H9 (cell line): ENCODE data around the gene ARHGAP25. TPM values are rescaled to one million over a fixed set of nuclear protein-coding genes. Genes with fewer than 3 reads are reported as not detected.

Experiments used
- DNase-seq: peaks from one replicate; pipeline ENCODE4 v3.0.0-alpha.2; 2017
- H2AFZ ChIP-seq: one replicate; pipeline ENCODE4 v1.6.1; 2013; ENCODE audit warnings: mild to moderate bottlenecking, low read length, control low read depth, moderate library complexity
- H2AK5ac ChIP-seq: 2 replicates; pipeline ENCODE4 v1.6.1; 2013; ENCODE audit warnings: low read length, control low read depth, mixed read lengths; ENCODE audit not compliant: insufficient read length
- H2BK120ac ChIP-seq: one replicate; pipeline ENCODE4 v1.6.1; 2013; ENCODE audit warnings: low read depth, mild to moderate bottlenecking, low read length, control low read depth, inconsistent platforms; ENCODE audit not compliant: poor library complexity, severe bottlenecking
- H2BK12ac ChIP-seq: 2 replicates; pipeline ENCODE4 v1.6.1; 2013; ENCODE audit warnings: low read length, control low read depth, mixed read lengths, low read depth; ENCODE audit not compliant: insufficient read length
- H2BK15ac ChIP-seq: 2 replicates; pipeline ENCODE4 v1.6.1; 2013; ENCODE audit warnings: low read depth, low read length, control low read depth
- H2BK20ac ChIP-seq: one replicate; pipeline ENCODE4 v1.6.1; 2013; ENCODE audit warnings: low read depth, mild to moderate bottlenecking, low read length, control low read depth, inconsistent platforms; ENCODE audit not compliant: poor library complexity, severe bottlenecking
- H2BK5ac ChIP-seq: 2 replicates; pipeline ENCODE4 v1.6.1; 2013; ENCODE audit warnings: low read length, control low read depth, mixed read lengths; ENCODE audit not compliant: insufficient read length
- H3K14ac ChIP-seq: 2 replicates; pipeline ENCODE4 v1.6.1; 2013; ENCODE audit warnings: low read length, control low read depth; ENCODE audit not compliant: insufficient read depth
- H3K18ac ChIP-seq: 2 replicates; pipeline ENCODE4 v1.6.1; 2013; ENCODE audit warnings: low read depth, mild to moderate bottlenecking, mixed read lengths, low read length, control low read depth; ENCODE audit not compliant: insufficient read length
- H3K23ac ChIP-seq: 2 replicates; pipeline ENCODE4 v1.6.1; 2013; ENCODE audit warnings: low read length, control low read depth, mixed read lengths, low read depth; ENCODE audit not compliant: insufficient read length
- H3K23me2 ChIP-seq: 2 replicates; pipeline ENCODE4 v1.6.1; 2013; ENCODE audit warnings: low read depth, mild to moderate bottlenecking, mixed read lengths, low read length, control low read depth; ENCODE audit not compliant: insufficient read length, poor library complexity, severe bottlenecking
- H3K27ac ChIP-seq: 2 replicates; pipeline ENCODE4 v1.5.1; 2013; ENCODE audit warnings: low read length, control low read depth, mixed read lengths, low read depth; ENCODE audit not compliant: insufficient read length
- H3K27me3 ChIP-seq: 2 replicates; pipeline ENCODE4 v1.6.1; 2013; ENCODE audit warnings: low read length, control low read depth, inconsistent platforms; ENCODE audit not compliant: insufficient read depth
- H3K4ac ChIP-seq: 2 replicates; pipeline ENCODE4 v1.6.1; 2013; ENCODE audit warnings: low read depth, mild to moderate bottlenecking, control low read depth, inconsistent platforms, low read length, moderate library complexity
- H3K4me1 ChIP-seq: 2 replicates; pipeline ENCODE4 v1.6.1; 2013; ENCODE audit warnings: low read length, control low read depth, inconsistent platforms; ENCODE audit not compliant: insufficient read depth
- H3K4me2 ChIP-seq: 2 replicates; pipeline ENCODE4 v1.6.1; 2013; ENCODE audit warnings: low read length, control low read depth, mixed read lengths; ENCODE audit not compliant: insufficient read length, insufficient read depth
- H3K56ac ChIP-seq: 2 replicates; pipeline ENCODE4 v1.6.1; 2013; ENCODE audit warnings: low read depth, mild to moderate bottlenecking, mixed read lengths, low read length, control low read depth; ENCODE audit not compliant: insufficient read length
- H3K79me1 ChIP-seq: 2 replicates; pipeline ENCODE4 v1.6.1; 2013; ENCODE audit warnings: low read depth, mild to moderate bottlenecking, moderate library complexity, low read length, control low read depth, inconsistent platforms; ENCODE audit not compliant: insufficient read depth, poor library complexity, severe bottlenecking
- H3K79me2 ChIP-seq: 2 replicates; pipeline ENCODE4 v1.6.1; 2013; ENCODE audit warnings: low read length, control low read depth, inconsistent platforms; ENCODE audit not compliant: insufficient read depth
- H3K9ac ChIP-seq: 2 replicates; pipeline ENCODE4 v1.6.1; 2013; ENCODE audit warnings: low read length, control low read depth, mixed read lengths; ENCODE audit not compliant: insufficient read length; ENCODE audit errors: extremely low read depth
- H3K9me3 ChIP-seq: one replicate; pipeline ENCODE4 v1.6.1; 2013; ENCODE audit warnings: low read depth, low read length, inconsistent platforms; ENCODE audit not compliant: control insufficient read depth
- H3T11ph ChIP-seq: one replicate; pipeline ENCODE4 v1.6.1; 2013; ENCODE audit warnings: mild to moderate bottlenecking, low read length, control low read depth, inconsistent platforms
- H4K20me1 ChIP-seq: one replicate; pipeline ENCODE4 v1.6.1; 2013; ENCODE audit not compliant: control insufficient read depth, insufficient read length, insufficient read depth
- H4K5ac ChIP-seq: 2 replicates; pipeline ENCODE4 v1.6.1; 2013; ENCODE audit warnings: low read depth, mild to moderate bottlenecking, mixed read lengths, low read length, control low read depth; ENCODE audit not compliant: insufficient read length
- H4K8ac ChIP-seq: replicated peaks from 2 replicates; pipeline ENCODE4 v1.6.1; 2013; ENCODE audit warnings: low read length, control low read depth, mixed read lengths, low read depth; ENCODE audit not compliant: insufficient read length
- H4K91ac ChIP-seq: 2 replicates; pipeline ENCODE4 v1.6.1; 2013; ENCODE audit warnings: low read depth, mild to moderate bottlenecking, moderate library complexity, mixed read lengths, low read length, control low read depth; ENCODE audit not compliant: insufficient read length
- H3K27ac Mint-ChIP-seq, 3 experiments: 2 replicates in 2 of 3; 3 replicates in 1 of 3; pipeline ENCODE4 v1.8.0; 2020 to 2021; ENCODE audit warnings: mixed read lengths in 3 of 3, mild to moderate bottlenecking in 1 of 3, moderate library complexity in 1 of 3
- H3K27me3 Mint-ChIP-seq: 2 replicates; pipeline ENCODE4 v1.8.0; 2021; ENCODE audit warnings: low read depth, mild to moderate bottlenecking, moderate library complexity, mixed read lengths
- H3K36me3 Mint-ChIP-seq, 3 experiments: 2 replicates in 2 of 3; 3 replicates in 1 of 3; pipeline ENCODE4 v1.8.0; 2020 to 2021; ENCODE audit warnings: low read depth in 3 of 3, mixed read lengths in 3 of 3; ENCODE audit not compliant: insufficient read depth in 1 of 3
- H3K4me1 Mint-ChIP-seq, 2 experiments: 2 replicates each; pipeline ENCODE4 v1.8.0; 2020; ENCODE audit warnings: mixed read lengths in 2 of 2
- H3K4me3 Mint-ChIP-seq, 2 experiments: 2 replicates in 1 of 2; 3 replicates in 1 of 2; pipeline ENCODE4 v1.8.0; 2020 to 2021; ENCODE audit warnings: mild to moderate bottlenecking in 2 of 2, mixed read lengths in 2 of 2, moderate library complexity in 1 of 2
- H3K9me3 Mint-ChIP-seq, 2 experiments: 2 replicates in 1 of 2; 3 replicates in 1 of 2; pipeline ENCODE4 v1.8.0; 2020; ENCODE audit warnings: mild to moderate bottlenecking in 2 of 2, mixed read lengths in 2 of 2, moderate library complexity in 1 of 2
- CTCF ChIP-seq: fragments of 200-600 bp; sonication (generic); conservative IDR thresholded peaks from 3 replicates; pipeline ENCODE4 v1.8.0; 2021; ENCODE audit warnings: antibody characterized with exemption, mild to moderate bottlenecking
- WGBS: extraction: QIAGEN DNeasy Blood & Tissue Kit; methylation state at CpG from one replicate; pipeline ENCODE4 v1.1.7; 2013; ENCODE audit warnings: missing lambda C conversion rate, low lambda C conversion rate, mixed read lengths; ENCODE audit not compliant: insufficient read length; ENCODE audit errors: extremely low coverage; 5-methylcytosine and 5-hydroxymethylcytosine counted together
- long read RNA-seq: library from polyadenylated mRNA; unstranded; transcript quantifications from one replicate; pipeline ENCODE4 v2.0.0, GENCODE V29; 2020
- total RNA-seq: library from RNA; stranded (reverse); gene quantifications from 2 replicates; pipeline ENCODE4 v1.2.1, GENCODE V29; 2021

The ARHGAP25 gene
- total RNA-seq = 1.3 TPM in 2 replicates
- long read RNA-seq, partial matches to known transcripts = 0 of 10 reads
- long read RNA-seq, other reads (novel, unspliced or antisense) = 10 of 10 reads

GRCh38 chr2:68734688-68735525 is at the start of gene ARHGAP25:
Gene ARHGAP25, plus strand, starts transcription at chr2:68734811. Its CDS starts 389 bp downstream, at chr2:68735200.
- no peak for TF ChIP-seq CTCF
- Histone ChIP-seq H3K9ac (no peak within 1 kb of the TSS), H3K4ac (no peak within 1 kb of the TSS)

More at GRCh38 chr2:68734688-68735525, at the start of gene ARHGAP25:
- H3K56ac ChIP-seq = no peak within 1 kb of the TSS
- no peak within 1 kb of the TSS for H2AK5ac ChIP-seq
- no peak within 1 kb of the TSS for H4K91ac ChIP-seq
- H4K8ac ChIP-seq = no peak within 1 kb of the TSS
- H3K14ac ChIP-seq = no peak within 1 kb of the TSS; the same call in 1 of the 2 replicates
- H3K9me3 ChIP-seq = no peaks in the 10 kb centered on the region
- no peaks in the 10 kb centered on the region for H3K79me1 ChIP-seq
- no peak within 1 kb of the TSS for H2BK12ac ChIP-seq
- no peak within 1 kb of the TSS for H2AFZ ChIP-seq
- Mint-ChIP-seq H3K27me3 (no peaks in the 10 kb centered on the region; the same call in 1 of the 2 replicates), H3K36me3 (no peaks in the 10 kb centered on the region), H3K27ac (no peak within 1 kb of the TSS), H3K4me1 (peaks cover 3% of the 10 kb centered on the region in 2 experiments; a peak in 1 of 4 replicates), H3K4me3 (no peak within 1 kb of the TSS), H3K9me3 (no peaks in the 10 kb centered on the region)
- H2BK120ac ChIP-seq = no peak within 1 kb of the TSS
- DNase-seq = no peak
- H3K23ac ChIP-seq = no peak within 1 kb of the TSS
- no peak within 1 kb of the TSS for H2BK5ac ChIP-seq
- no peak within 1 kb of the TSS for H3K18ac ChIP-seq
- no peak within 1 kb of the TSS for H2BK20ac ChIP-seq
- no peaks in the 10 kb centered on the region for H3K23me2 ChIP-seq
- no peak within 1 kb of the TSS for H3T11ph ChIP-seq
- no peak within 1 kb of the TSS for H2BK15ac ChIP-seq
- no peaks in the 10 kb centered on the region for H3K27me3 ChIP-seq
- no peak within 1 kb of the TSS for H4K5ac ChIP-seq
- no peak within 1 kb of the TSS for H3K4me2 ChIP-seq
- no peaks in the 10 kb centered on the region; the same call in 1 of the 2 replicates for H3K4me1 ChIP-seq
- H4K20me1 ChIP-seq = no peaks in the 10 kb centered on the region
- H3K79me2 ChIP-seq = no peaks in the 10 kb centered on the region
- WGBS = no CpG with 5 or more reads among the region's 12 CpGs
- H3K27ac ChIP-seq = no peak within 1 kb of the TSS
